HG03066 (cell line): Measurements from ENCODE around the gene STRIP1.
"Not testable (repeated sequence)": the region's sequence is repeated elsewhere in the genome, so short reads cannot be mapped to it uniquely, and the experiment has no call there.

ENCODE experiments used
- ATAC-seq: cut with Tn5 transposase; IDR thresholded peaks from one replicate; pipeline ENCODE4 v1.9.1; 2021; ENCODE audit warnings: low read depth; ENCODE audit not compliant: unreplicated experiment

STRIP1 gene

GRCh38 chr1:110008971-110009565 is 25.4 kb upstream of the STRIP1 start:
- ATAC-seq, result no peak

- peak; percentile 97 for ATAC-seq
Observed at GRCh38 chr1:110011527-110012041, 22.8 kb upstream of the STRIP1 start.

- peak; percentile 56 for ATAC-seq
Observed at GRCh38 chr1:110012100-110012780, 22.2 kb upstream of the STRIP1 start.

GRCh38 chr1:110017792-110018191 is 16.6 kb upstream of the STRIP1 start:
- no peak for ATAC-seq

- no peak for ATAC-seq
Observed at GRCh38 chr1:110018396-110018795, 16.0 kb upstream of the STRIP1 start.

- ATAC-seq, result no peak
Observed at GRCh38 chr1:110019770-110020169, 14.7 kb upstream of the STRIP1 start.

- ATAC-seq, result no peak
Observed at GRCh38 chr1:110021285-110021684, 13.1 kb upstream of the STRIP1 start.

GRCh38 chr1:110024613-110025012 is 9.8 kb upstream of the STRIP1 start:
- ATAC-seq, result no peak

- not testable (repeated sequence) for ATAC-seq
Observed at GRCh38 chr1:110030687-110031086, 3.7 kb upstream of the STRIP1 start.

- no peak for ATAC-seq
Observed at GRCh38 chr1:110032327-110032726, 2.1 kb upstream of the STRIP1 start.

- ATAC-seq, result no peak
Observed at GRCh38 chr1:110033421-110033820, 1.0 kb upstream of the STRIP1 start.

GRCh38 chr1:110034040-110034450 is 379 bp upstream of the STRIP1 start:
- ATAC-seq, result no peak

- ATAC-seq, result peak; percentile 24
Observed at GRCh38 chr1:110035236-110035752, 870 bp downstream of the STRIP1 start.

- no peak for ATAC-seq
Observed at GRCh38 chr1:110038271-110038670, 3.8 kb downstream of the STRIP1 start.

GRCh38 chr1:110039641-110040040 is 5.2 kb downstream of the STRIP1 start:
- ATAC-seq, result no peak

- ATAC-seq, result no peak
Observed at GRCh38 chr1:110040548-110040947, 6.1 kb downstream of the STRIP1 start.

GRCh38 chr1:110043016-110043415 is 8.6 kb downstream of the STRIP1 start:
- ATAC-seq, result no peak

- ATAC-seq, result no peak
Observed at GRCh38 chr1:110047463-110047862, 13.0 kb downstream of the STRIP1 start.

GRCh38 chr1:110048240-110048639 is 13.8 kb downstream of the STRIP1 start:
- ATAC-seq, result no peak

GRCh38 chr1:110048923-110049601 is 14.6 kb downstream of the STRIP1 start:
- no peak for ATAC-seq

- no peak for ATAC-seq
Observed at GRCh38 chr1:110049801-110050601, 15.6 kb downstream of the STRIP1 start.
